ENCODE results near the gene RALGPS1. TPM values are rescaled to one million over a fixed set of nuclear protein-coding genes. Genes with fewer than 3 reads are reported as not detected.

The RALGPS1 gene
- total and polyA plus RNA-seq, 4 donors: 34.4 to 80.9 (median 73.2) TPM

DNA sequence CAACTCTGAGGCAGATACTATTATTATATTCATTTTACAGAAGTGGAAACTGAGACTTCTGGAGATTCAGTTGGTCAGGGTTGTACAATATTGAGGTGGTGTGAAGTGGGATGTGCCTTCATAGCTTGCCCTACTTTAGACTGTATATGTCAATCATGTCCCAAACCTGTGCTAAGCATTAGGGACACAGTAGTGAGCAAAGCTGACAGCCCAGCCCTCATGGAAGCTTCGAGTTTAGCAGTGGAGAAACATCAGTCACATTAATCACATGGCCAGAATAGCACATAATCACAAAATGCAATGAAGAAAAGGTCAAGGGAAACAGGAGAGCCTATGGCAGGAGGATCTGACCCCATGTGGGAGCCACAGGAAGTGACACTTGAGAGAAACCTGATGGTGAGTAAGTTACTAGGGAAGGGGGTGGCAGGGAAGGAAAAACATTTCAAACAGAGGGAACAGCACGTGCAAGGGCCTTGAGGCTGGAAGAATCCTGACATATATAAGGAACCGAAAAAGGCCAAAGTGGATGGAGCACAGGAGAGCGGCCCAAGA, 20.5 kb upstream of the RALGPS1 start:
- Histone ChIP-seq H3K27me3 (ENCODE audit: control insufficient read depth, insufficient read depth, low read length) (no peaks in the 10 kb centered on the region), H3K27ac (ENCODE audit: low read depth, low read length) (no peak overlapping the region), H3K4me3 (ENCODE audit: low read depth, low read length) (no peak overlapping the region), H3K36me3 (ENCODE audit: control insufficient read depth, insufficient read depth, low read length) (no peaks in the 10 kb centered on the region), H3K4me1 (ENCODE audit: control insufficient read depth, insufficient read depth, low read length) (no peaks in the 10 kb centered on the region), H3K9me3 (ENCODE audit: control insufficient read depth, insufficient read depth, low read length) (no peaks in the 10 kb centered on the region)
- WGBS (ENCODE audit: insufficient coverage): 89% methylated on average over 3 of the region's 4 CpGs
- no peak for DNase-seq (ENCODE audit: low read depth in 4 of 6, low spot score in 6 of 6)

- H3K36me3 ChIP-seq (ENCODE audit: control insufficient read depth, insufficient read depth, low read length): no peaks in the 10 kb centered on the region
- H3K27me3 ChIP-seq (ENCODE audit: control insufficient read depth, insufficient read depth, low read length): no peaks in the 10 kb centered on the region
- 92% methylated on average over 2 of the region's 3 CpGs for WGBS (ENCODE audit: insufficient coverage)
- peak in 1 of 6 donors; percentile 15 for DNase-seq (ENCODE audit: low read depth in 4 of 6, low spot score in 6 of 6)
- no peak overlapping the region for H3K27ac ChIP-seq (ENCODE audit: low read depth, low read length)
- no peaks in the 10 kb centered on the region for H3K4me1 ChIP-seq (ENCODE audit: control insufficient read depth, insufficient read depth, low read length)
- peaks cover 2% of the 10 kb centered on the region for H3K9me3 ChIP-seq (ENCODE audit: control insufficient read depth, insufficient read depth, low read length)
- H3K4me3 ChIP-seq (ENCODE audit: low read depth, low read length): no peak overlapping the region
Observed at GRCh38 chr9:126902210-126902609, 12.4 kb upstream of the RALGPS1 start.

GRCh38 chr9:126904586-126904985, 10.0 kb upstream of the RALGPS1 start:
- H3K27ac ChIP-seq (ENCODE audit: low read depth, low read length): no peak overlapping the region
- H3K36me3 ChIP-seq (ENCODE audit: control insufficient read depth, insufficient read depth, low read length): no peaks in the 10 kb centered on the region
- no peak for DNase-seq (ENCODE audit: low read depth in 4 of 6, low spot score in 6 of 6)
- no peaks in the 10 kb centered on the region for H3K4me1 ChIP-seq (ENCODE audit: control insufficient read depth, insufficient read depth, low read length)
- no peaks in the 10 kb centered on the region for H3K27me3 ChIP-seq (ENCODE audit: control insufficient read depth, insufficient read depth, low read length)
- no peak overlapping the region for H3K4me3 ChIP-seq (ENCODE audit: low read depth, low read length)
- H3K9me3 ChIP-seq (ENCODE audit: control insufficient read depth, insufficient read depth, low read length): peaks cover 2% of the 10 kb centered on the region
- 82% methylated on average over 1 of the region's 3 CpGs for WGBS (ENCODE audit: insufficient coverage)

DNA sequence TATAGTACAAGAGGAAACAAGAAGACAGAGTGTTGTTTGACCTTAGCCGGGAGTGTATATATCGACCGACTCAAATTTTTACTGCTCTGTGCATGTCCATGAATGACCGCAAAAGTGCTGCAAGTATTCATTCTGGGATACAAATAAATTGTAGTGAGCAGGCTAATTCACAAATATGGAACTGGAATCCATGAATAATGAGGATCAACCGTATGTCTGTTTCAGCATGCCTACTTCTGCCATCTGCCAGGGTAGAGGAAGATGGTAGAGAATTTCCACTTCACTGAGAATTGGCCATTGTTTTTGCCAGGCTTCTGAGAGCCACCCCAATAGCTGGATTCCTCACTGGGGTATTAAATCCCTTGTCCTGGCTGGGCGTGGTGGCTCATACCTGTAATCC, 8.5 kb upstream of the RALGPS1 start:
- peak in 2 of 6 donors; percentile 44 to 70 for DNase-seq (ENCODE audit: low read depth in 4 of 6, low spot score in 6 of 6)
- peaks cover 2% of the 10 kb centered on the region for H3K9me3 ChIP-seq (ENCODE audit: control insufficient read depth, insufficient read depth, low read length)
- H3K36me3 ChIP-seq (ENCODE audit: control insufficient read depth, insufficient read depth, low read length): no peaks in the 10 kb centered on the region
- H3K4me3 ChIP-seq (ENCODE audit: low read depth, low read length): no peak overlapping the region
- H3K27me3 ChIP-seq (ENCODE audit: control insufficient read depth, insufficient read depth, low read length): no peaks in the 10 kb centered on the region
- 92% methylated on average over 5 of the region's 6 CpGs for WGBS (ENCODE audit: insufficient coverage)
- no peak overlapping the region for H3K27ac ChIP-seq (ENCODE audit: low read depth, low read length)
- no peaks in the 10 kb centered on the region for H3K4me1 ChIP-seq (ENCODE audit: control insufficient read depth, insufficient read depth, low read length)

GRCh38 chr9:126907058-126907457, 7.5 kb upstream of the RALGPS1 start:
- H3K27ac ChIP-seq (ENCODE audit: low read depth, low read length): no peak overlapping the region
- H3K9me3 ChIP-seq (ENCODE audit: control insufficient read depth, insufficient read depth, low read length): no peaks in the 10 kb centered on the region
- no peaks in the 10 kb centered on the region for H3K4me1 ChIP-seq (ENCODE audit: control insufficient read depth, insufficient read depth, low read length)
- no peaks in the 10 kb centered on the region for H3K36me3 ChIP-seq (ENCODE audit: control insufficient read depth, insufficient read depth, low read length)
- no peak for DNase-seq (ENCODE audit: low read depth in 4 of 6, low spot score in 6 of 6)
- H3K27me3 ChIP-seq (ENCODE audit: control insufficient read depth, insufficient read depth, low read length): no peaks in the 10 kb centered on the region
- H3K4me3 ChIP-seq (ENCODE audit: low read depth, low read length): no peak overlapping the region
- WGBS (ENCODE audit: insufficient coverage): 56% methylated on average over 2 of the region's 2 CpGs

DNA sequence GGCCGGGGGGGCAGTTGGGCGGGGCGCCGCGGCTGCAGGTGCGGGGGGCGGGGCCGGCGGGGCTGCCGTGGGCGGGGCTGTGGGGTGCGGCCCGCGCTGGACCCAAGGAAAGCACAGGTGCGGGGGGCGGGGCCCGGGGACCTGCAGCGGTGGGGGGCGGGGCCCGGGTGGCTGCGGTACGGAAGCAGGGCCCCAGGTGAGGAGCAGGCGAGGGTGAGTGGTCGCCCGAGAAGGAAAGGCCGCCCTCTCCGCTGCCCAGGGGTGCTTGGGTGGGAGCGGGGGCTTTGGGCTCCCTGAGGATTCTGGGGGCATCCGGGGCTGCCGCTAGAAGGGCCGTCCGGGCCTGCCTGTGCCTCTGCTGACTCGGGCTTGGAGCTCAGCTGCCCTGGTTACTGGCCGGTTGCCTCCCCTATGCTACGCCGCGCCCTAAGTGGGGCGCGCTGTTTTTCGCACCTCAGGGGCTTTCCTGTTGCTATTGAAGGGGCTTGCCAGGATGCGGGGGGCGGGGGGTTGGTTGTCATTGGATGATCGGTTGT, 767 bp downstream of the RALGPS1 start:
- WGBS (ENCODE audit: insufficient coverage): under 1% methylated on average over 28 of the region's 43 CpGs
- Histone ChIP-seq H3K27me3 (ENCODE audit: control insufficient read depth, insufficient read depth, low read length) (no peaks in the 10 kb centered on the region), H3K4me1 (ENCODE audit: control insufficient read depth, insufficient read depth, low read length) (peaks cover 20% of the 10 kb centered on the region), H3K27ac (ENCODE audit: low read depth, low read length) (no peak overlapping the region), H3K36me3 (ENCODE audit: control insufficient read depth, insufficient read depth, low read length) (no peaks in the 10 kb centered on the region), H3K9me3 (ENCODE audit: control insufficient read depth, insufficient read depth, low read length) (no peaks in the 10 kb centered on the region), H3K4me3 (ENCODE audit: low read depth, low read length) (peak overlapping the region; percentile 38)
- peak in 1 of 6 donors; percentile 57 for DNase-seq (ENCODE audit: low read depth in 4 of 6, low spot score in 6 of 6)

DNA sequence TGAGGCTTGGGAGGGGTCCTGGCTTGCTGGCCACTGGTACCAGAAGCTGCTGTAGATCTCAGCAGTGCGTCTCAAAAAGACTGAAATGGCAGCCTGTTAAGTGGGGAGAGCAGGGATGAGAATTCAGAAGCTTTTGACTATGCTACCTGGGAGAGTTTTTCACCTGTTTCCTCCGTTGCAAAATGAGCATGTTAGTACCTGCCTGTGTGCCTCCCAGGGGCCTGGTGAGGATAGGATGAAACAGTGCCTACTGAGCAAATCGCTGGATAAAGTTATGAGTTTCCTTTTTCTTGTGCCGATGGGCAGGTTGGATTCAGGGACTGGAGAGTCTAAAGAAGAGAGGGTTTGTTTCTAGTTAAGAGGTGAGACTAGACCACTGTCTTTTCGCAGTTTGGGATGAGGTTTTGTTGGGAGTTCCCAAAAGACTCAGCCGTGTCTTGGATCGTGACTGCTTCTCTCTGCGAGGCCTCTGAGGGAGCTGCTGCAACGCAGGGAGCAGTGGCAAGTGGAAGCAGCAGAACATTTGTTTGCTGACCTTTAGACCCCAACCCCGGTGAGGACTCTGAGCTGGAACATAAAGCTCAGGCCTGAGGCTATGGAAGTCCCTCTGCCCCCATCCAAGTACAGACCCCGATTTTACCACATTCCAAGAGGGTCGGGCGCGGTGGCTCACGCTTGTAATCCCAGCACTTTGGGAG, 1.4 kb downstream of the RALGPS1 start:
- no peak overlapping the region for H3K27ac ChIP-seq (ENCODE audit: low read depth, low read length)
- 57% methylated on average over 15 of the region's 15 CpGs for WGBS (ENCODE audit: insufficient coverage)

DNA sequence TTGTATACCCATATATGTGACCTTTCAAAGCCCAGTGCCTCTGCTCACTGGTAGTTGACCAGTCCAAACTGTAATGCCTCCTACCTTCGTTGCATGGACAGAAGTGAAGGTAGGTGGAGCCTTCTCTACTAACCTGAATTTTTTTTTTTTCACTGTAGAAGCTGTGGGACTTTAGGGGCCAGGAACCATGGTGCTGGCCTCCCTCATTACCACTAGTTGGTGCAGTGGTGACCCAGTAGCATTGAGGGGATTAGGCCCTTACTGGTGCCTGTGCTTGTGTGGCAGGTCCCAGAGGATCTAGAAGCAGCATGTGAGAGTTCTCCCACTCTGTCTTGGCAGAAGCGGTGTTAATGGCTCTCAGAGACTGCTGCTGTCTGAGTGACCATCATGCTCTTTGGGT, 2.3 kb downstream of the RALGPS1 start:
- Histone ChIP-seq H3K4me3 (ENCODE audit: low read depth, low read length) (no peak overlapping the region), H3K27ac (ENCODE audit: low read depth, low read length) (no peak overlapping the region), H3K9me3 (ENCODE audit: control insufficient read depth, insufficient read depth, low read length) (no peaks in the 10 kb centered on the region), H3K4me1 (ENCODE audit: control insufficient read depth, insufficient read depth, low read length) (peaks cover 24% of the 10 kb centered on the region), H3K27me3 (ENCODE audit: control insufficient read depth, insufficient read depth, low read length) (no peaks in the 10 kb centered on the region), H3K36me3 (ENCODE audit: control insufficient read depth, insufficient read depth, low read length) (no peaks in the 10 kb centered on the region)
- WGBS (ENCODE audit: insufficient coverage): 100% methylated on average over 1 of the region's 2 CpGs
- no peak for DNase-seq (ENCODE audit: low read depth in 4 of 6, low spot score in 6 of 6)

More for the DNA sequence above, 1.4 kb downstream of the RALGPS1 start:
- Histone ChIP-seq H3K4me3 (ENCODE audit: low read depth, low read length) (peak overlapping the region; percentile 38), H3K27me3 (ENCODE audit: control insufficient read depth, insufficient read depth, low read length) (no peaks in the 10 kb centered on the region), H3K4me1 (ENCODE audit: control insufficient read depth, insufficient read depth, low read length) (peaks cover 24% of the 10 kb centered on the region), H3K9me3 (ENCODE audit: control insufficient read depth, insufficient read depth, low read length) (no peaks in the 10 kb centered on the region), H3K36me3 (ENCODE audit: control insufficient read depth, insufficient read depth, low read length) (no peaks in the 10 kb centered on the region)
- no peak for DNase-seq (ENCODE audit: low read depth in 4 of 6, low spot score in 6 of 6)

GRCh38 chr9:126919193-126919592, 4.6 kb downstream of the RALGPS1 start:
- Histone ChIP-seq H3K4me1 (ENCODE audit: control insufficient read depth, insufficient read depth, low read length) (peaks cover 20% of the 10 kb centered on the region), H3K27ac (ENCODE audit: low read depth, low read length) (no peak overlapping the region), H3K27me3 (ENCODE audit: control insufficient read depth, insufficient read depth, low read length) (no peaks in the 10 kb centered on the region), H3K9me3 (ENCODE audit: control insufficient read depth, insufficient read depth, low read length) (no peaks in the 10 kb centered on the region), H3K4me3 (ENCODE audit: low read depth, low read length) (no peak overlapping the region), H3K36me3 (ENCODE audit: control insufficient read depth, insufficient read depth, low read length) (no peaks in the 10 kb centered on the region)
- DNase-seq (ENCODE audit: low read depth in 4 of 6, low spot score in 6 of 6): no peak
- 89% methylated on average over 1 of the region's 1 CpG for WGBS (ENCODE audit: insufficient coverage)

- Histone ChIP-seq H3K9me3 (ENCODE audit: control insufficient read depth, insufficient read depth, low read length) (no peaks in the 10 kb centered on the region), H3K27me3 (ENCODE audit: control insufficient read depth, insufficient read depth, low read length) (no peaks in the 10 kb centered on the region), H3K36me3 (ENCODE audit: control insufficient read depth, insufficient read depth, low read length) (no peaks in the 10 kb centered on the region), H3K4me1 (ENCODE audit: control insufficient read depth, insufficient read depth, low read length) (no peaks in the 10 kb centered on the region), H3K4me3 (ENCODE audit: low read depth, low read length) (no peak overlapping the region), H3K27ac (ENCODE audit: low read depth, low read length) (no peak overlapping the region)
- no peak for DNase-seq (ENCODE audit: low read depth in 4 of 6, low spot score in 6 of 6)
Observed at GRCh38 chr9:126925876-126926275, 11.3 kb downstream of the RALGPS1 start.

Measured in spinal cord (tissue), 10 donors.